Measurements from ENCODE around the gene POU6F2.
"Not testable (repeated sequence)": the region's sequence is repeated elsewhere in the genome, so short reads cannot be mapped to it uniquely, and the experiment has no call there.

POU6F2 gene

GRCh38 chr7:39374436-39375040 lies 396.8 kb downstream of the POU6F2 start:
- no peak for DNase-seq

GRCh38 chr7:39375047-39375873 lies 397.6 kb downstream of the POU6F2 start:
- no peak for DNase-seq

- no peak for DNase-seq
Observed at GRCh38 chr7:39375874-39376190, 398.1 kb downstream of the POU6F2 start.

- DNase-seq, result not testable (repeated sequence)
Observed at GRCh38 chr7:39376881-39377280, 399.2 kb downstream of the POU6F2 start.

- no peak for DNase-seq
Observed at GRCh38 chr7:39379416-39379815, 401.7 kb downstream of the POU6F2 start.

GRCh38 chr7:39383136-39383535 lies 405.4 kb downstream of the POU6F2 start:
- no peak for DNase-seq

- no peak for DNase-seq
Observed at GRCh38 chr7:39384386-39384785, 406.7 kb downstream of the POU6F2 start.

GRCh38 chr7:39386718-39387117 lies 409.0 kb downstream of the POU6F2 start:
- no peak for DNase-seq

- DNase-seq, result no peak
Observed at GRCh38 chr7:39392151-39392550, 414.4 kb downstream of the POU6F2 start.

GRCh38 chr7:39394105-39394680 lies 416.5 kb downstream of the POU6F2 start:
- no peak for DNase-seq

- no peak for DNase-seq
Observed at GRCh38 chr7:39399458-39399857, 421.7 kb downstream of the POU6F2 start.

- DNase-seq, result no peak
Observed at GRCh38 chr7:39399986-39400385, 422.3 kb downstream of the POU6F2 start.

- DNase-seq, result no peak
Observed at GRCh38 chr7:39400836-39401235, 423.1 kb downstream of the POU6F2 start.

- no peak for DNase-seq
Observed at GRCh38 chr7:39402034-39402433, 424.3 kb downstream of the POU6F2 start.

- no peak for DNase-seq
Observed at GRCh38 chr7:39404907-39405306, 427.2 kb downstream of the POU6F2 start.

GRCh38 chr7:39405581-39405980 lies 427.9 kb downstream of the POU6F2 start:
- DNase-seq, result no peak

- DNase-seq, result no peak
Observed at GRCh38 chr7:39406467-39406866, 428.8 kb downstream of the POU6F2 start.

- DNase-seq, result no peak
Observed at GRCh38 chr7:39407137-39407536, 429.4 kb downstream of the POU6F2 start.

GRCh38 chr7:39407723-39408122 lies 430.0 kb downstream of the POU6F2 start:
- no peak for DNase-seq

GRCh38 chr7:39408906-39409305 lies 431.2 kb downstream of the POU6F2 start:
- no peak for DNase-seq

GRCh38 chr7:39410582-39410981 lies 432.9 kb downstream of the POU6F2 start:
- no peak for DNase-seq

- no peak for DNase-seq
Observed at GRCh38 chr7:39413636-39414223, 436.0 kb downstream of the POU6F2 start.

- peak; percentile 75 for DNase-seq
Observed at GRCh38 chr7:39414224-39415035, 436.7 kb downstream of the POU6F2 start.

Measured in activated effector memory CD4-positive, alpha-beta T cell treated with anti-CD3 and anti-CD28 coated beads, Interleukin-2, amount 50 U/mL, for 16 hours (primary cell).